Lung microvascular endothelial cell (primary cell): ENCODE results near the gene MAP2K7. TPM values are rescaled to one million over a fixed set of nuclear protein-coding genes. Genes with fewer than 3 reads are reported as not detected.
"Not testable (repeated sequence)": the region's sequence is repeated elsewhere in the genome, so short reads cannot be mapped to it uniquely, and the experiment has no call there.

Source experiments
- DNase-seq, 2 donors: peaks; one replicate each; pipeline versions ENCODE4 v3.0.0 to v3.0.0-alpha.2; 2010; ENCODE audit warnings: low read depth in 2 of 2
- total RNA-seq: library from RNA; depleted of rRNA; stranded (reverse); fragments of >200 nt; gene quantifications from 2 replicates; pipeline ENCODE4 v1.2.1, GENCODE V29; 2014

Gene MAP2K7
- total RNA-seq, 1 donor from 2014 or later, result 9.9 TPM

- DNase-seq, result not testable (repeated sequence)
These were observed 26.4 kb downstream of the MAP2K7 start for GRCh38 chr19:7930030-7930429.

GRCh38 chr19:7930765-7931164, 27.1 kb downstream of the MAP2K7 start:
- DNase-seq, result no peak

- DNase-seq, result no peak
These were observed 27.8 kb downstream of the MAP2K7 start for GRCh38 chr19:7931221-7932061.

GRCh38 chr19:7932276-7932929, 28.7 kb downstream of the MAP2K7 start:
- DNase-seq, result no peak

GRCh38 chr19:7932930-7933300, 29.2 kb downstream of the MAP2K7 start:
- DNase-seq, result no peak

DNA sequence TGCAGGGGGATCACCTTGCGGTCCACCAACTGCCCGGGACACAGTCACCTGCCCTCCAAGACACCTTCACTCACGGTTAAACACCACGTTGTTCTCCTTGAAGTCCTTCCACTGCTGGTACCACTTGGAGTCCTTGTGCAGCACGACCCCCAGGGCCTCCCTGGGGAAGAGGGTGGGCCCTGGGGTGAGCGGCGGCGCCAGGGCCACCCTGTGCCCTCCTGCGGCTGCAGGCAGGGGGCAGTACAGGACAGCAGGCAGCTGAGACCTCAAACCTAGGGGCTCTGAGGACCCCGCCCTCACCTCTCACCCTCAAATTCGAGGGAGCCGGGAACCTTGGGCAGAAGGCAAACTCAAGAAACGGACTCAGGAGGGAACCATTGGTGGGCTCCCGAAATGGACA, 29.7 kb downstream of the MAP2K7 start:
- DNase-seq, result no peak

GRCh38 chr19:7933828-7934725, 30.4 kb downstream of the MAP2K7 start:
- no peak for DNase-seq

DNA sequence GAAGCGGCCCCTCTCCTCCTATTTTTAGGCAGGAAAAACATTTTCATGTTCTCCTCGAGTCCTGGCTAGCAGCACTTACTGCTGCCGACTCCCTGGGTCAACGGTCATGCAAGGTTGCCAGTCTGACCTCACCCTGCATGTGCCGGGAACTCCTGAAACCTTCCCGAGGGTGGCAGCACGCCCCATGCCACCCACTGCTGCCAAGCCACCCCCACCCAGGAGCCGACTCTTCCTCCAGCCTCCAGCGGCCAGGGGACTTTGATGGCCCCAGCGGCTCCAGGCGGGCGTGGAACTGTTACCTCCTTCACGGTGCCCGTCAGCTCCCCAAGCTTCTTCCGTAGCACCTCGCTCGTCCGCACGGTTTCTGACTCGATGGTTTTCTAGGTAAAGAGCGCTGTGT, 31.1 kb downstream of the MAP2K7 start:
- DNase-seq, result no peak

DNA sequence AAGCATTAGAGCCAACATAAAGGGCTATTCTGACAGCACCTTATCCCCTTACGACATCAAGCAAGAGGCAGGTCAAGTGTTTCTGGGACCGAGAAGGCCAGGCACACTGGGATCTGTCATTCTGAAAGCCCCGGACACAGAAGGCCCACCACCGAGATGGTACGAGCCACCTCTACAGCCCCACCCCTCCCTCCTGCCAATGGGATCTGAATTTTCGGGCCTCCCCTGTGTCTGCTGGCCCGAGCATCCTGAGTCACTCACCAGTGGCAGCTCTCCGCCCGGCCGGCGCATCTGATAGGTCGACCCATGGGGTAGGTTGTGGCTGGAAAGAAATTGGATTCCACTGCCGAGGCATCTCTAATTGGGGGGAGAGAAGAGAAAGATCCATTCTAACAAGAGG, 37.2 kb downstream of the MAP2K7 start:
- no peak for DNase-seq

- no peak for DNase-seq
These were observed 38.4 kb downstream of the MAP2K7 start for GRCh38 chr19:7941895-7942596.

DNA sequence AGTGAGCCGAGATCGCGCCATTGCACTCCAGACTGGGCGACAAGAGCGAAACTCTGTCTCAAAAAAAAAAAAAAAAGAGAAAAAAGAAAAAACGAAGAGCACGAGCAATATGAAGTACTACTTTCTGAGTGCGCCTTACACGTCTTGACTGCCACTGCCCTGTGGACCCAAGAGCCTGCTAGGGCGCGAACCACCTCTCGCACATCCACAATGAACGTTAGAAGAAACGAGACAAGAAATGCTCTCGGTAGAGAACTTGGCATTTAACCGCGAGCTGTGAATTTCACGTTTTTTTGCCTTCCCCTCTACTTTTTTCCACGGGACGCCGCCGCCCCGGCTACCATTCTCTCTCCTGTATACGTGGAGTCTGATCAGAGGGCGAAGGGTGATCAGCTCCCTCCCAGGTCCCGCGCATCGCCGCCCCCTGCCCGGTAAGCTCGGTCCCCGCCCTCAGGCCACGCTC, 39.3 kb downstream of the MAP2K7 start:
- no peak for DNase-seq

DNA sequence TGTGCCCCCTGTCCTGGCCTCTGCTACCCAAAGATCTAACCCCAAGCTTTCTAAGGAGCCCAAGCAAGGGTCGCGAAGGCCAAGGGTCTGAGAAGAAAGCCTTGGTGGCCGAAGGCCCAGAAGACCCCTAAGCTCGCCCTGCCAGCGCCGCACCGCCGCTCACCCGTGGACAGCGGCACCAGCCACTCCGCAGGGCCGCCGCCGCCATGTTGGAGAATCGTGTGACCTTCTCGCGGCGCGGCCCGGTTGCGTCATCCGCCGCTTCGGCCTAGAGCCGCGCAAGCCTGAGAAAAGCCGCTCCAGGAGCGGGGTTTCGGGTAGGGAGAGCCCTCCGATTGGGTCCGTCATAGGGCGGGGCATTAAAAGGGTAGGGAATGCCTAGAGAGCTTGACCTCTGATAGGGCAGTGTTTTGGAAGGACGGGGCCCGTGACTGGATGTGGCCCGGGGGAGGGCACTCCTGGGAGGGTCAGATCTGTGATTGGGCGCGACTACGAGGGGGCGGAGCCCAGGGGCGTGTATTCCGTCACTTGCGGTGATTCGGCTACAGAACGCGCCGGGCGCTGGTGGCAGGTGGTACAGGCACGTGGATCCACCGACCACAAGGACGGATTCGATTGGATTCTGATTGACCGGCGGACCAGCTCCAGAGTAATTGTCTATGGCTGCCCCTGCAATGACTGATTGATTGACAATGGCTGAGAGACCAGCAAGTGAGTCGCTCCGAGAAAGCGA, 39.9 kb downstream of the MAP2K7 start, which contains the start of gene TIMM44:
TIMM44 (minus strand) TSS at position 223 of the 733 bp plus-strand sequence; CDS start at position 208, 15 bp downstream.
- peak; percentile 99 to 100 for DNase-seq

DNA sequence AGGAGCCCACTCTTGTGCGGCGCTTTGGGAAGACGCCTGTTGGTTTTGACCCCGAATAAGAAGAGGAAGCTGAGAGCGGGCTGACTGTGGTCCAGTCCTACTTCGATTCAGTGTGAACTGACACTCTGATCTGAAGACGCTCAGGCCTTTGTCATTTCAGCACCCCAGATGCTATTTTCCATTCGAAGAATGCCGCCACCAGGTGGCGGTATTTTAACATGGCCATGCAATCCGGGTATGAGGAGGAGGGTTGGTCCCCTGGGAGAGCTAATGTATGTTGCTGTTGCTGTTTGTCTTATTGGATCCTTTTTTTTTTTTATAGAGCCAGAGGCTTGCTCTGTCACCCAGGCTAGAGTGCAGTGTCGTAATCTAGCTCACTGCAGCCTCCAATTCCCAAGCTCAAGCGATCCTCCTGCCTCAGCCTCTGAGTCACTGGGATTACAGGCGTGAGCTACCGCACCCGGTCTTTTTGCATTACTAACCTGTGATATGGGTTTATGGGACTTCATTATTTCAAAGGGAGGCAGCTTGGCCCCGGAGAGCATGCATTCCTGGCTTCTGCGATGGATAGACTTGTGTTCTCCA, 40.6 kb downstream of the MAP2K7 start:
- peak; percentile 88 for DNase-seq

GRCh38 chr19:7947939-7948338, 44.3 kb downstream of the MAP2K7 start:
- no peak for DNase-seq

DNA sequence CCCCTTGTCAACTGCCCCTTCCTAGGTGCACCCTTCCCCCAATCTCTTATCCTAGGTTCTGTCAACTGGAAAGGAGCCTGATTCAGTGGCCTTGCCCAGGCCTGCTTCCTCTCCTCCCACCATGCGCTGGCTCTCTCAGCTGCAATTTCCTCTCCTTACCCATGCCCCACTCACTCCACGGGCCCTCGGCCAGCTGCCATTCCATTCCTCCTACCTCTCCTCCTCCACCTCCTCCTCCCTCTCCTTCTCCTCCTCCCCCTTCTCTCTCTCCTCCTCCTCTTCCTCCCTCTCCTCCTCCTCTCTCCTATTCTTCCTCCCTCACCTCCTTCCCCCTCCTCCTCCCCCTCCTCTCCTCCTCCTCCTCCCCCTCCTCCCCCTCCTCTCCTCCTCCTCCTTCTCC, 49.4 kb downstream of the MAP2K7 start:
- DNase-seq, result peak in 1 of 2 donors; percentile 49

GRCh38 chr19:7953576-7953975, 49.9 kb downstream of the MAP2K7 start:
- no peak for DNase-seq

- no peak for DNase-seq
These were observed 52.0 kb downstream of the MAP2K7 start for GRCh38 chr19:7955696-7956095.

GRCh38 chr19:7959211-7959610, 55.5 kb downstream of the MAP2K7 start:
- DNase-seq, result no peak

- DNase-seq, result not testable (repeated sequence)
These were observed 57.4 kb downstream of the MAP2K7 start for GRCh38 chr19:7961082-7961481.
